Suppressor macrophage treated with lipopolysaccharide for 1 hour (primary cell): ENCODE data around the gene KCND3.

Experiments used
- DNase-seq, 3 donors: peaks; one replicate each; pipeline ENCODE4 v3.0.0-alpha.2; 2020 to 2022

The KCND3 gene

DNA sequence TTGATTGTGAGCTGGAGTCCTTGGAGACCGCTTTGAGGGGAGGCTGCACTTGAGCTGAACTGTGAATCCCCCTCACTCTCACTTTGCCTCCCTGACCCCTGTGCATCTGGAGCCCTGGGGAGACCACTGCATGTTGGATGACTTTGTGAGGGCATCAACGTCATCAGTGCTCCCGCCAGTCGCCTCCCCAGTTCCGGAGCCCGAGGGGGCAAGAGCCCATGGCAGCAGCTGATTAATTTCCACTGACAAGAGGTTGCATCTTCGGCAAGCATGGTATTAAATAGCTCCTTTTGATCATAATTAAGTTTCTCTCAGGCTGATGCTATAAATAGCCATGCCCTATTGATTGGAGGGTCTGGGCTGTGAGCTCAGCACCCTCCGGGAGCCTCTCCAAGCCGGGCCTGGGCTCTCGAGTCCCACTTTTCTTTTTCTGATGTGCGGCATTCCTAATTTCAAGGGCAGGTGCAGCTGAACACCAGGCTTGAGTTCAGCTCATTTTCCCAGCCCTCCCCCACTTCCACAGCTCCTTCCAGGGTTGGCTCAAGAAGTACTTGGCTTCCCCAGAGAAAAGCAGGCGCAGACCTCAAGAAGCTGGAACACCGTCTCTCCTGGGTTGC, 33.2 kb downstream of the KCND3 start:
- DNase-seq = no peak

DNA sequence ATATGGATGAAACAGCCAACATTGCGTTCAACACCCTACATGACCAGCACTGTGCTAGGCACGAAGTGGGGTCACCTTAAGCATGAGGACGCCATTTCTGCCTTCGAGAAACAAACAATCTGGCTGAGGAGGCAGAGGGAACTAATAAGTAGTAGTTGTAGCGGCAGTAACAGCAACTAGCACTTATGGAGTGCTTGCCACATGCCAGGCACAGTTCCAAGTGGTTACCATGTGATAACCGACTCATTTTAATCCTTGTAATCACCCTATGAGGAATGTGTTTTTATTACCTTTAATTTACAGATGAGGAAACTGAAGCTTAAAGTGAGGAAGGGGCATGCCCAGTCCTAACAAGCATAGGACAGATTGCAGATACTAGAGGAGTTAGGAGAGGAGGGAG, 33.7 kb downstream of the KCND3 start:
- DNase-seq = no peak

DNA sequence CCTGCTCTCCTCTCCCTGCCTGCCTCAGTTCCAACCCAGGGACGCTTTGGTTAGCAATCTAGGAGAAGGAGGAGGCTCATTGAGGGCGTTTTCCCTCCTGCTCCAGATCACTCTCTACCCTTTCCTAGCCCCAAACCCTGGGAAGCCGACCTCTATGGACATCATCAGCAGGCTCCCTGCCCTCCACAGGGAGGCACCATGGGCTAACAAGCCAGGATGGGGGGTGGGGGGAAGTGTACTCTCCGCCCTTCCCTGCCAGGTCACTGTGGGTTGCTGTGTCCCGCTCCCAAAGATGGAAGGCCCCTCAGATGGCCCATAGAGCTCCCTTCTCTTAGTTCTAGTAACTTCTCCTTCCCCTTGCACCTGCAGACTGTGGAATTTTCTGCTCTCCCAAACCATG, 35.7 kb downstream of the KCND3 start:
- DNase-seq = no peak

DNA sequence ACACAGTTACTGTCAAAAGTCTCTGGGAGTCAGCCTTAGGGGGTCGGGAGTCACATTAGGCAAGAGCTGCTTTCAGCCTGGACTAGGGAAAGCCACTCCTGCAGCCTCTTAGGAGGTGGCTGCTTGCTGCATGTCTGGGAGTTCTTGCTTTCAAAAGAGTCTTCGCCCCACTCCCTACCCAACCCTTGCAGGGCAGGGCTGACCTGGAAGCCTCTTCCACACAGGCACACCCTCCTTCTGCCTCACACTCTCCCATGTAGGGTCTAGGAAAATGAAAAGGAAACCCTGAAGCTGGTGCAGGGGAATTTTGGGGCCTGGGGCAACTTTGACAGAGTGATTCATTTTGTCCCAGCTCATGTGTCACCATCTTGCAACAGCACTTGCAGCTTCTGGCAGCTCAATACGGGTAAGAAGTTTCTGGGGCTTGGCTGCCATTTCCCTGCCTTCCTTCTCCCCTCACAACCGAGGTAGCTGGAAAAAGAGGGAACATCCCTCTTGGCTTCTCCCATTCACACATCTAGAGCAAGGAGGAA, 37.3 kb downstream of the KCND3 start:
- peak; percentile 32 to 64 (median 33) for DNase-seq

DNA sequence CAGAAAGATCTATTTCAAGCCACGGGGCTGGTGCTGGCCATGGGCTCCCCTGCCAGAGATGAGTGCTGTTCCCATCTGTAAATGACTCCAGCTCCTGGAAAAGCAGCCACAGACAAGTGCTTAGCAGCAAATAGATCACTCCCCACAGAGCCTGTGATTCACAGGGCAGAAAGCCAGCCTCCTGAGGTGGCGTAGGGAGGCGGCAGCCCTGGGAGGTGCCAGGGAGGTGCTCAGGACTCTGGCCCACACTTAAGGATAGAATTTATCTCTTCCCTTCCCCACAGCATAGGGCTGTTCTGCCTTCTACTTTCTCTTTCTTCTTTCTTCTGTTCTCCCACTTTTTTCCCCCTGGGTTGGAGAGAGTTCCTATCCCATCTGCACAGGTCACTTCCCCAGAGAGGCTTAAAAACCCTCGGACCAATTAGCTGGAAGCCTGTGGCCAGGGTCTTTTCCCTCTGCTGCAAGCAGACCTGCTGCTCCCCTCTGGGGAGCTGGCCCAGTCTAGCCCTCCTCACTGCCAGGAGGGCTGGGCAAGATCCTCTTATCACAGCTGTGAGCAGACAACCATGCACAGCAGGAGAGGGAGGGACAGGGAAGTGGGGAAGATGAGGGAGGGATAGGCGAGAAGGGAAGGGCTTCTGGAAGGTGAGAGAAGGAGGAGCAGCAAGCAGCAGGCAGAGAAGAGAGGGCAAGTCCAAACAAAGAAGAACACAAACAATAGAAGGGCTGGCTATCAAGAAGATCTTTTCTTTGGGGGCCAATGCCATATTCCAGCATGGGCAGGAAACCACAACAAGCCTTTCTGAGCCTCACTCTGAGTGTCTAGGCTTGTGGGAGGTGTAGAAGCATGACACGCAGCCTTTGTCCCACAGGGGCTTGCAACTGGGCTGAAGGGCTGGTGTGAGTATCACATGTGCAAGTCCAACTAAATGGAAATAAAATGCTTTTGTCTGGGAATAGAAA, 41.0 kb downstream of the KCND3 start:
- no peak for DNase-seq

DNA sequence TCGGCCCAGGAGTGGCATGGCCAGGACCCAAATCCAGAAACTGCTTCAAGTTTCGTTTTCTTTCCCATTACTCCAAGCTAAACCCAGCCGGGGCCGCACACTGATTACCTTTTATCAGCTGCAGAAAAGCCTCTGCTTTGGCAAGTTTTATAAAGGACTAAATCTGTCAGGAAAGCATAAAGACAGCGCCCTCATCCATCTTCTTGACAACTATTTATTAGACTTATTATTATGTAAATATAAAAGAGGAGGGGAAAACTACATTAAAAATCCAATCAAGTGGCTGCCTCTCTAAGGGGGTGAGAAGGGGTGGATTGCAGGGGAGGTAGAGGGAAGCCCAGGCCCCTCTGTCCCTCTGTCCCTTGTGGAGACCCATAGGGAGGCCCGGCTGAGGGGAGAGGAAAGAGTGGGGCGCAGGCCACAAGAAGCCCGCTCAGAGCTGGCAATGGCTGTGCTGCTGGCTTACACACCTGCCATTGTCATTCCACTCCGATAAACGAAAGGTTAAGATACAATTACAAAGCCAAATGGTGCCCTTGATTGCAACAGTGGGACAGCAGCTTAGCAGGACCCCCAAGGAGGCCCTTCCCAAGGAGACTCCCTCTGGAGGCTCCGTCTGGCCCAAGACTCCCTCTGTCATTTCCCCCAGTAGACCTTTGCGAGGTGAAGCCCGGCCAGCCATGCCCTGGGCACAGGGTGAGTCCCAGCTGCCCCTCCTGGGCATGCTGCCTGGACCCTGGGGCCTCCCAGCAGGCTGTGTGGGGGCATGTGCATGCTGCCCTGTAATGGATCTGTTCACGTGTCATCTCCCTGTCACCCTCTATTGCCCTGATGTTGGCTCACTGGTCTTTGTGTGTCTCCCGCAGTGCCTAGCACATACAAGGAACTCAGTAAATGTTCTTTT, 45.4 kb downstream of the KCND3 start:
- DNase-seq = no peak

DNA sequence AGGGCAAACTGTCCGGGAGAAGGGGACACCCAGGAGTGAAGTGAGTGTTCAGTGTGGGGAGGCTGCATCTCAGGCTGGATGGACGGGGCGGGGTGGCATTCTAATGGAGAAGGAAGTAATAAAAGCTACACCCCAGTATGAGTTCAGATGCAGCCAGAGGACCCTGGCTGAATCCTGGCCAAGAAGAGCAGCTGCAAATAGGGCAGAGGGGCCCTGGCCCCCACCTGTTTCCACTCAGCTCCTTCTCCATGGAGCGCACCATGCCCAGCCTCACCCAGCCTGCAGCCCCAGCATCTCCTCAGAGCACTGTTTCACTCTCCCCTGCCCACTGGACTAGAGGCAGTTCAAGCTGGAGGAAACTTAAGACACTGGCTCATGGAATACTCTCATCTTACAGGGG, 46.4 kb downstream of the KCND3 start:
- no peak for DNase-seq

DNA sequence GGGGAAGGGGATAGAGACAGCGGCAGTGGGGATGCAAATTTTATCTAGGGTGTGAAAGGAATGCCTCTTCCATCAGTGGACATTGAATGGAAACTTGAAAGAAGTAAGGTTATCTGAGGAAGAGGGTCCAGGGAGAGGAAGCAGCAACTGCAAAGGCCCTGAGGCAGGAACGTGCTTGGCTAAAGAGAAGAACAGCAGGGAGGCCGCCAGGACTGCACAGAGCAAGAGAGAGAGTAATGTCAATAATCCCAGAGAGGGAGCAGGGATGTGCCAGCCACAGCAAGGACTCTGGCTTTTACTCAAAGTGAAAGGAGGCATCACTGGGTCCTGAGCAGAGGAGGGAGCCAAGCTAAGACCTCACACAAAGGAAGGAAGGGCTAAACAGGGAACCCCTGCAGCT, 50.9 kb downstream of the KCND3 start:
- DNase-seq = no peak

DNA sequence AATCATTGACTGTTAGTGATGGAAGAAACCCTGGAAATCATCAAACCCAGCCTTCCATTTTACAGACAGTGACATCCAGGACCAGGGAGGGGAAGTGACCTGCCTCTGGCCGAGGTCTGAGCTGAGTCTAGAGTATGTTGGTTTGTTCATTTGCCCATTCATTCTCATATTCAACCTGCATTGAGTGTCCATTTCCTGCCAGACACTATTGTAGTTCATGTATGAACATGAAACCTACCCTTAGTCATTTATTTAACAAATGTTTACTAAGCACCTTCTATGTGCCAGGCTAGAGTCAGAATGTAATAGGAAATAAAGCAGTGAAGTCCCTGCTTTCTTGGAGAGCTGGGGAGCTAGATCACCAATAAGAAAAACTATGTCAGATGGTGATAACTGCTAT, 51.3 kb downstream of the KCND3 start:
- no peak for DNase-seq

DNA sequence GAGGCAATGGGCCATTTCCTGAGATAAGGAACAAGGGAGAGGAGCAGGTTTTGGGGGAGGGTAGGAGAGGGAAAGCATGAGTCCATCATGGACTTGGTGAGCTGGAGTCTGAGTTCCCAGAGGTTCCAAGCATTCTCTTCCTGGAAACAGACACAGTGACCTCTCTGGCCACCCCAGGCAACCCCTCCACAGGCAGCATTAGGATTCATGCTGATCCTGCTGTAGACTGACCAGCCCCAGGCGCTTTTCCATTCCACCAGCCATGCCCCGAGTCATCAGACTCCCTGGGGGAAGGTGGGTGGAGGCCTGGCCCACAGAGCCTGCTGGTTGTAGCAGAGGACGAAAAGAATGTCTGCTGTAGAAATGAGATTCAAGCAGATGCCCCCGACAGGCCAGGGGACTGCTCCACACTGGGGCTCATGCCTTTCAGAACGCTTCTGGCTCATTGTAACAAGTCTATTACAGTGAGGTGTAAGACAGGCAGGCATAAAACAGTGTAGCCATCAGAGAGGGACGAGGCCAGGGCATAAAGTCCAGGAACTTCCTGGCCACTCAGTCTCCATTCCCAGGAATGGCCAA, 52.2 kb downstream of the KCND3 start:
- no peak for DNase-seq

DNA sequence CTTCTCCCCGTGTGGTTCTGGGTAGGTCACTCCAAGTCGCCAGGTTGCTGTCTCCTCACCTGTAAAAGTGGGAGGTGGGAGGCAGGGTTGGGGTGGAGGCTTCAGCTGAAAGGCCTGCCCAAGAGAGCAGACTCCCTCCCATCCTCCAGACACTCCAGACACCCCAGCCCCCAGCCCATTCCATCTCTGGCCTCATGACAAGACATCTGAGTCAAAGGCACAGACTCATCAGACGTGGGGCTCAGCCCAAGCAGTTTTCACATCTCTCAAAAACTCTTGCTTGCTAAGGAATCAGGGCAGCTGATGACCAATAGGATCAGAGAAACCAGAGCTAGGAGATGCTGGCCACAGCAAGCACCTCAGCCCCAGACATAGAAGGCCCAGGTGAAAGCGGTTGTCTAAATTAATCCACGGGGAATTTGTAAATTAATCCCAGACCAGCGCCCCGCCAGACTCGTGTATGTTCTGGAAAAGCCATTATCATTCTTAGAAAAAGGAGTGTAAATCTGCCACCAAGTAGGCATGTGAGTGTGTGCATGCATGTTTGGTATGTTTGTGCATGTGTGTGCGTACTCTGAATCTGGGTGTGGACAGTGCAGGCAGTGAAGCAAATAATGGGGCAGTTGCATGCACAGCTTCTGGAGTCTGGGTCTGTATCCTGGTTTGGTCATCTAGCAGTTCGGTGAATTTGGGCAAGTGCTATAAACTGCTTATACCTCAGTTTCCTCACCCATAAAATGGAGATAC, 55.2 kb downstream of the KCND3 start:
- no peak for DNase-seq

DNA sequence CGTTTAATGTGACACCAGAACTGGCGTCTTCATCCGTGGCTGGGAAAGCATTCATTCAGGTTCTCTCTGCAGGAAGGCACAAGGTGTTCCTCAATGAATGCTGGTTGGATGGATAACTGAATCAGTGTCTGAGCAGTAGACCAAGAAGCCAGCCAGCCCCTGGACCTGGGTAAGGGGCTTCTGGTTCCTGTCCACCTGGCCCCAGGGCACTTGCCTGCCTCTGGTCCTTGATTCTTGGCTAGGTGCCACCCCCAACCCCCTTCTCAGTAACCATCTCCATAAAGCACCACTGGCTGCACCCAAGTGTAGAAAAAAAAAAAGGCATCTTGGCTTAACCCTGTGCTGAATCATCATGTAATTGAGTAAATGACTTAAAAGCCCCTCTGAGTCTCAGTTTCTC, 59.1 kb downstream of the KCND3 start:
- DNase-seq = no peak

DNA sequence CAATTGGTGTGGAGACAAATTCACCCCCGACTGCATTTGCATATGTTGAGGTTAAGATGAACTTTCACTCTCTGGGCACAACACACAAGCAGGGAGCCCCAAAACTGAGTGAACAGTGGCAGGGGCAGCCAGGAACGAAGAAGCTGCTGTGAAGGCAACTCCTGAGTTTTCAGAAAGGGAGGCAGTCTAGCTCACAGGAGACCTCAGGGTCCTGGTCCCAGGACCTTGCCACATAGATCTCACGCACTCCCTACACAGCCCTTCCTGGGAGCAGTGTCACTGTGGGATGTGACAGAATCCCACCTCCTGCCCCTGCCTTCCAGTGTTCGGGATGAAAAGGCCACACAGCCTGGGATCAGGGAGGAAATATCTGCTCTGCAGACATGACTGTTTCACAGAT, 60.9 kb downstream of the KCND3 start:
- no peak for DNase-seq

DNA sequence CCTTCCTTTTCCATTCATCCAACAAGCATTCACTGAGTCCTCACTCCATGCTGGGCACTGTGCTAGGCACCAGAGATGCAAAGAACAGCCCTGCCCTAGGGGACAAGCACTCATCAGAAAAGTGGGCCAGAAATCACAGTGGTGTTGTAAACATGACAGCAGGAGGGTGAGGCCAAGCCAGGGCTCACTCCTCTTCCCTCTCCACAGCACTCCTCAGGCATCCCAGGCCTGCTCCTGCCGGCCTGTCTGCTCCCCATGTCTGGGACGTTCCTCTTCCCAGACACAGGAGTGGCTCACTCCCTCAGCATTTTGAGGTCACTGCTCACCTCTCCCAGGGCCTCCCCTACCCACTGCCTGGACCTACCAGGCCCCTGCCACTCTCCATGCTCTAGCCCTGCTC, 61.8 kb downstream of the KCND3 start:
- no peak for DNase-seq

DNA sequence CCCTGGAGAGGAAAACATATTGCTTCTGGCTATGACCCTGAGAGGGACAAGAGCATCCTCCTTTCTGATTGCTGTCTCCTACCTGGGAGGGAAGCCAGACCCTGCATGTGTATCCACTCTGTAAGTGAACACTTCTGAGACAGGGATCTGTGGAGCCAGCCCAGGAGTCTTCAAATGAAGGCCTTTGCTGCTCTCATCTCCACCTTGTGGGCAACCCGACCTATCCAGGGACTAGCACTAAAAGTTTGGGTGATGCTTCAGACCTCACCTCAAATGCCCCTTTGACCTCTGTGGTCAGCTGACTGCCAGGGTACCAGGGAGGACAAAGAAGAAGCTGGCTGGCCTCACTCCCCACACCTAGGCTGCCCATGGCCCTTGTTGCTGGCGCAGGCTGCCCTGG, 64.7 kb downstream of the KCND3 start:
- no peak for DNase-seq

DNA sequence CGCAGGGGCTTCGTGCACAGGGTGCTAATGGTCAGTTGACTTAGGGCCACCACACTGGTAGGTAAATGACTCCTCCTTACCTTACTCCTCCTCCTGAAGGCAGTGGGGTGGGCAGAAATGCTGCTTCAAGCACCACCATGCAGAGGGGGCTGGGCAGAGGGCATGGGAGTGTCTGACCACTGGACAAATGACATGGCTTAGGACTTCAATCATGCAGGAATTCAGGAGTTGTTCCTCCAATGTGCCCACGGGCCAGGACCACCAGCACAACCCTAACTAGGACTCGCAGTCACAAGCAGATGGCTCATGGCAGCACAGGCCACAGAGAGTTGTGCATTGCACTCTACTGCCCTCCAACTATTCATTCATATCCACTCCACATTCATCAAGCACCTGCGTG, 65.7 kb downstream of the KCND3 start:
- no peak for DNase-seq

DNA sequence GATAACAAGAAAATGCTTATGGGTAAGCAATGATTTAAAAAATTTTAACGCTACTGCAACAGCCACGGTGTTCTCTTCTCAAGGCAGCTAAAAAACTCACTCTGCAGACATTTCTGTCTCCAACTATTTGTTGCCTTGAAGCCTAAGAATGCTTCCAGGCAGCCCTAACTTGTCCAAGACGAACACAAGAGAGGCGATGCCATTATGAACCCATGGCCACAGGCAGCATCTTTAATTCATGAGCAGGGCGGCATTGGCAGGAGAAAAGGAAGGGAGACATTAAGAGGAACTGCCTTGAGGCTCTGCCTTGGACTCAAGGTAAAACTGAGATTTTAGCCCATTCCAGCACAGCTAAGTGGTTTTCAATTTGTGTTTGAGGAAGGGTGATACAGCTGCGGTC, 67.5 kb downstream of the KCND3 start:
- no peak for DNase-seq

DNA sequence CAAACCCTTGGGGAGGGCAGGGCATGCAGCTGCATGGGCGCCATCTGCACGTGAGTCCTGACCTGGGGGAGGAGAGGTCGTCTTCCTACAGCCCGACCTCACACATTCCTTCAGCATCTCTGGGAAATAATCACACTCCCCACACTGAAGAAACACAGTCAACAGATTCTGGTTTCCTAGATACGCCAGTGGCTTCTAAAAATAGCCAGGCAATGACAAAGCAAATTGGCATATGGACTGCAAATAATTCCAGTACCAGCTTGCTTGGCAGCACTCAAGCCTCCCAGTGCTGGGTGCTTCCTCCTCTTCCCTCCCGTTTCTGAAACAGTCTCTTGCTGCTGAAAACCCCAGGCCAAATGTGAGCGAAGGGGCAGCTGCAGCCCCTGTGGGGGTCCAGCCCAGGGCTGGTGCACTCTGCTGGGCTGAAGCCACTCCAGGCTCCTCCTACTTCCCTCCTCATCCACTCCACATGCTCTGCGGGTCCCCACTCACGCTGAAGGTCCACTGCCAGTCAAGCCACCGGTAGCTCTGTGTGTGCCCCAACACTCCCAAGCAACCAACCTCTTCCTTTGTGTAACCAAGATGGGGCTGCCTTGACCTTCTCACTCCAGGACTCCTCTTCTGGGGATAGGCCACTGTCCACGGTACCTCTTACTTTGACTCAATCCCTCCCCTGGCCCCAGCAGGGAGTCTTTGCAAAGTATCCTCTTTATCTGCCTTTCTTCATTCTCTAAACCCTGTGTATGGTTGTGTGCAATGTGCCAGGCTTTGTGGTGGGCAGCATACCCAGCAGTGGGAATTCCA, 69.0 kb downstream of the KCND3 start:
- no peak for DNase-seq

DNA sequence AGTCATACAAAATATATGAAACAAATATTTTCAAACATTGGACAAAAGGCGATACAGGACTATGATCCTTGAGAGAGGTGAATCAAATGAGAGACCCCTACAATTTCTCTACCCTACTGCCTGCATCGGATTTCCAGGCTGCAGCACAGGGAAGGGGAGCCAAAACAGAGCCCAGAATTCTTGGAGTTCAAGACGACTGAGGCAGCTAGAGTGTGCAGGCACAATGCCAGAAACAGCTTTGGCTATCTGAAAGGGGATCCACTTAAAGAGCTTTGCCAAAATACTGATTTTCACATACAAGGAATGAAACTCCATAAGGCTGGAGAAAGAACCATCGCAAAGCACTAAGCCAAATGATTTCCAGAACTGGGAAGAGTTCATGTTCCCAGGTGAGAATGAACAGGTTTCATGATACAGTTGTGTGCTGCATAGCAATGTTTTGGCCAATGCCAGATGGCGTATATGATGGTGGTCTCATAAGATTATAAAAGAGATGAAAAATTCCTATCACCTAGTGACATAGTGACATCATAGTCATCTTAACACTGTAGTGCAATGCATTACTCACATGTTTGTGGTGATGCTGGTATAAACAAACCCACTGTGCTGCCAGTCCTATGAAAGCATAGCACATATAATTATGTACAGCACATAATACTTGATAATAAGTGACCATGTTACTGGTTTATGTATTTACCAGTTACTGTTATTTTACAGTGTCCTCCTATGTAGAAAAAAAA, 77.5 kb downstream of the KCND3 start:
- no peak for DNase-seq

DNA sequence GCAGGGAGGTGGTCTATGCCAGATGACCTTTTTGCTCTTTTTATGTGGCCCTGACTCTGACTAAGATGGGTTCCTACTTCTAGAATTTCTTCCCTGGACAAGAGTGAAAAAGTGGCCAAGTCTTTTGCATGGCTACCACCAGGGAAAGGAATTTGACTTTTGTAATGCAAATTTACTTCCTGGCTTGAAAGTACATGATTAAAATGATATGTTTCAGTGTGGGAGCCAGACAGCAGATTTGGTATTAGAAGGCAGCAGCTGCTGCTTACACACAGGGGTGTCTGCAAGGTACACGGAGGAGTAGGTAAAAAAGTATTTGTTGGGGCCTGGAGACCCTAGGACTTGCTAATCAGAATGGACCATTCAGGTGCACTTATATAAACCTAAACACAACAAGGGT, 78.4 kb downstream of the KCND3 start:
- no peak for DNase-seq
